Activated T-helper 17 cell treated with anti-CD3 and anti-CD28 coated beads, Interleukin-2, amount 50 U/mL, for 72 hours (primary cell): ENCODE data around the gene TMEM100. TPM values are rescaled to one million over a fixed set of nuclear protein-coding genes. Genes with fewer than 3 reads are reported as not detected.

Experiments
- ATAC-seq: fragments of 150-1000 bp; cut with Tn5 transposase; replicated peaks from 2 replicates; pipeline ENCODE4 v1.10.0; 2021; ENCODE audit warnings: mild to moderate bottlenecking, moderate library complexity
- H3K27ac Mint-ChIP-seq: one replicate; pipeline ENCODE4 v1.8.0; 2022; ENCODE audit warnings: mixed read lengths
- H3K27me3 Mint-ChIP-seq: one replicate; pipeline ENCODE4 v1.8.0; 2022; ENCODE audit warnings: mixed read lengths
- H3K36me3 Mint-ChIP-seq: one replicate; pipeline ENCODE4 v1.8.0; 2022; ENCODE audit warnings: low read depth, mild to moderate bottlenecking, mixed read lengths
- H3K4me1 Mint-ChIP-seq: one replicate; pipeline ENCODE4 v1.8.0; 2022; ENCODE audit warnings: mixed read lengths
- H3K4me3 Mint-ChIP-seq: one replicate; pipeline ENCODE4 v1.8.0; 2022; ENCODE audit warnings: mild to moderate bottlenecking, mixed read lengths
- H3K9me3 Mint-ChIP-seq: one replicate; pipeline ENCODE4 v1.8.0; 2022; ENCODE audit warnings: mixed read lengths
- total RNA-seq, 2 donors: library from RNA; stranded (reverse); gene quantifications; one replicate each; pipeline ENCODE4 v1.2.3, GENCODE V29; 2022

TMEM100 gene
- total RNA-seq, 2 donors from 2014 or later = not detected

DNA sequence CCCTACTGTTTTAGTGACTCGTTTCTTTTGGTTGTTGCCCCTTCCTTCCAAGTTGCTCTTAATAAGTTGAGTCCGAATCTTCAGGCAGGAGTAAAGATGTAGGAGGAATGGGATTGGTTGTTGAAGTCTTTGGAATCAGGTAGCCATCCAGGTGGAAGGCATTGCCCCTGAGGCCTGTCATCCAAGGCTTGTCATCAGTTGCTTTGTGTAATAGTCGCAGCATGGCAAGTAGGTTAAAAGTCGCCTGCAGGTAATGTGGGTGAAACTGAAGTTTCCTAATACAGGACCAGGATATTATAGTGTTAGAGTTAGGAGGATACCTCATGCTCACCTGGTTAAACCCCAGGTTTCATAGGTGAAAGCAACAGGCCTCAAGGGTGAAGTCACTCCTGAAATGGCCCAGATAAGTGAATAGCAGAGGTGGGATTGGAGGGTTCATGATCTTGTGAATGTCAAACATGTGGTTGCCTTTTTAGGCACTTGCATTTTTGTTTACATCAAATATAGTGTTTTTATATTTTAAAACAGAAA lies 29.1 kb upstream of the TMEM100 start:
- no peaks in the 10 kb centered on the region for H3K9me3 Mint-ChIP-seq
- peaks cover 13% of the 10 kb centered on the region for H3K27me3 Mint-ChIP-seq
- H3K27ac Mint-ChIP-seq = peak overlapping the region; percentile 83
- no peaks in the 10 kb centered on the region for H3K36me3 Mint-ChIP-seq
- H3K4me1 Mint-ChIP-seq = peaks cover 11% of the 10 kb centered on the region
- no peak for ATAC-seq
- peak overlapping the region; percentile 84 for H3K4me3 Mint-ChIP-seq

DNA sequence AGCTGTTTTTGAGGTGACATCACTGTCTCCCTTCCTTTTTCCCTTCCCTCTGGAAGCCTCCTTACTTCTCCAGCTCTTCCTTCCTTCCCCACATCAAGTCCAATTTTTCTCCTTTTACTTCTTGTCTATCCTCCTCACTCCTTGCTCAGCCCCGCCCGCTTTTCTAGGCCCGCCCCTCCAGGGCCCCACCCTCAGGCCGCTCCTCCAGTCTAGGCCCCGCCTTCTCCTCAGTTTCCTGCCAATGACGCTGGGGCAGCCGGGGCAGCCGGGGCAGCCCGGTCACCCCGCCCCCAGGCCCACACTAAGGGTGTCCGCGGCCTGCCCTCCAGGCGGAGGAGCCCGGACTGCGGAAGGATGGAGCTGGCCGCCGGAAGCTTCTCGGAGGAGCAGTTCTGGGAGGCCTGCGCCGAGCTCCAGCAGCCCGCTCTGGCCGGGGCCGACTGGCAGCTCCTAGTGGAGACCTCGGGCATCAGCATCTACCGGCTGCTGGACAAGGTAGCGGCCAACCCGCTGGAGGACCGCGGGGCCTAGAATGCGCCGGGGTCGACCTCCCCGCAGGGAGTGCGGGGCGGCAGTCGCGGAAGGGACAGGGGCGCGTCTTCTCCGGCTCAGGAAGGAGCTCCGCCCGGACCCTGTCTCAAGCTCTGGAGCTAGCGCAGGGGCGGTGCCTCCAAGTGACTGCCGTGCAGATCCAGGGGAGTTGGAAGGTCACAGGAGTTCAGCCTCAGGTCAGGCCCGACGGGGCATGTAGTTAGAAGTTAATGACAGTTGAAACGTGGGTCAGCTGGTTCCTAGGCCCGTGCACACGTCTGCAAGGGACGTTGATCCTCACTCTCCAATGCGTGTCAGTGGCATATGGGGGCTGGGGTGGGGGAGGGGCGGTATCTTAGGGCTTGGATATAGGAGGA lies 28.3 kb upstream of the TMEM100 start, which contains the start of gene PCTP:
TSS of gene PCTP (plus strand) at position 302 of the 908 bp plus-strand sequence. CDS start at position 355, 53 bp downstream.
- Mint-ChIP-seq H3K36me3 (no peaks in the 10 kb centered on the region), H3K4me3 (peak within 1 kb of the TSS; percentile 84), H3K27me3 (peaks cover 17% of the 10 kb centered on the region), H3K9me3 (no peaks in the 10 kb centered on the region), H3K4me1 (peaks cover 11% of the 10 kb centered on the region), H3K27ac (peak within 1 kb of the TSS; percentile 83)
- peak; percentile 100 for ATAC-seq

- H3K4me1 Mint-ChIP-seq = peaks cover 11% of the 10 kb centered on the region
- H3K4me3 Mint-ChIP-seq = peak overlapping the region; percentile 84
- H3K9me3 Mint-ChIP-seq = no peaks in the 10 kb centered on the region
- H3K27ac Mint-ChIP-seq = peak overlapping the region; percentile 83
- no peaks in the 10 kb centered on the region for H3K36me3 Mint-ChIP-seq
- peaks cover 24% of the 10 kb centered on the region for H3K27me3 Mint-ChIP-seq
- ATAC-seq = no peak
Observed at GRCh38 chr17:55749985-55750384, 27.3 kb upstream of the TMEM100 start.

DNA sequence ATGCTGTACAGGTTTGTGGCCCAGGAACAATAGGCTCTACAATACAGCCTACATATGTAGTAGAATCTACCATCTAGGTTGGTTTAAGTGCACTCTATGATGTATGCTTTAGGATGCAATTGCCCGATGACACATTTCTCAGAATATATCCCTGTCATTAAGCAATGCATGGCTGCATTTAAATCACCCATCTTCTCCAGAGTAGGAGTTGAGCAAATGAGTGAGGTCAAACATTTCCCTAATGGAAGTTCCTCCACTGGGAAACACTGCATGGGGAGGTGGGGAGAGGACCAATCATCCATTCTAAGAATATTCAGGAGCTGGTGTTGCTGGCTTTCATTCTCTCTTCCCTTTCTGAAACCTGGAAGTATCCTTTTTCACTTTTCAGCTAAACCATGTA lies 26.2 kb upstream of the TMEM100 start:
- Mint-ChIP-seq H3K27me3 (peaks cover 24% of the 10 kb centered on the region), H3K36me3 (no peaks in the 10 kb centered on the region), H3K4me3 (no peak overlapping the region), H3K9me3 (no peaks in the 10 kb centered on the region), H3K27ac (no peak overlapping the region), H3K4me1 (peaks cover 11% of the 10 kb centered on the region)
- no peak for ATAC-seq

DNA sequence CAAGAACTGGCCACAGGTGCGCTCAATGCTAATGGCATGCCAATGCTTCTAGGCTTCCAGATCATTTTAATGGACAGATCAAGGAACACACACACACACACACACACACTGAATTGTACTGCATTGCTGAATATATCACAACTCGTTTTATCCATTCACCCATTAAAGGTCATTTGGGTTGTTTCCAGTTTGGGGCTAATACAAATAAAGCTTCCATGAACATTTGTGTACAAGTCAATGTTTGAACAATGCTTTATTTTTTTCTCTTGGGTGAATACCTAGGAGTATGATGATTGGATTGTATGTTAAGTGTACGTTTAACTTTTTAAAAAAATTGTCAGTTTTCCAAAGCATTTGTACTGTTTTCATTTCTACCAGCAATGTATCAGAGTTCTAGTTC lies 24.5 kb upstream of the TMEM100 start:
- Mint-ChIP-seq H3K9me3 (no peaks in the 10 kb centered on the region), H3K4me1 (peaks cover 7% of the 10 kb centered on the region), H3K4me3 (no peak overlapping the region), H3K36me3 (no peaks in the 10 kb centered on the region), H3K27me3 (peaks cover 24% of the 10 kb centered on the region), H3K27ac (no peak overlapping the region)
- ATAC-seq = no peak

- H3K4me1 Mint-ChIP-seq = peaks cover 3% of the 10 kb centered on the region
- no peak for ATAC-seq
- H3K27ac Mint-ChIP-seq = no peak overlapping the region
- no peaks in the 10 kb centered on the region for H3K36me3 Mint-ChIP-seq
- H3K4me3 Mint-ChIP-seq = no peak overlapping the region
- H3K9me3 Mint-ChIP-seq = no peaks in the 10 kb centered on the region
- H3K27me3 Mint-ChIP-seq = peaks cover 24% of the 10 kb centered on the region
Observed at GRCh38 chr17:55746466-55746865, 23.8 kb upstream of the TMEM100 start.

GRCh38 chr17:55745258-55745657 lies 22.6 kb upstream of the TMEM100 start:
- no peak for ATAC-seq
- no peak overlapping the region for H3K27ac Mint-ChIP-seq
- H3K4me3 Mint-ChIP-seq = no peak overlapping the region
- no peaks in the 10 kb centered on the region for H3K36me3 Mint-ChIP-seq
- peaks cover 24% of the 10 kb centered on the region for H3K27me3 Mint-ChIP-seq
- no peaks in the 10 kb centered on the region for H3K4me1 Mint-ChIP-seq
- no peaks in the 10 kb centered on the region for H3K9me3 Mint-ChIP-seq

GRCh38 chr17:55743103-55743679 lies 20.5 kb upstream of the TMEM100 start:
- Mint-ChIP-seq H3K4me3 (no peak overlapping the region), H3K27me3 (peaks cover 22% of the 10 kb centered on the region), H3K36me3 (no peaks in the 10 kb centered on the region), H3K9me3 (no peaks in the 10 kb centered on the region), H3K27ac (no peak overlapping the region), H3K4me1 (no peaks in the 10 kb centered on the region)
- no peak for ATAC-seq

DNA sequence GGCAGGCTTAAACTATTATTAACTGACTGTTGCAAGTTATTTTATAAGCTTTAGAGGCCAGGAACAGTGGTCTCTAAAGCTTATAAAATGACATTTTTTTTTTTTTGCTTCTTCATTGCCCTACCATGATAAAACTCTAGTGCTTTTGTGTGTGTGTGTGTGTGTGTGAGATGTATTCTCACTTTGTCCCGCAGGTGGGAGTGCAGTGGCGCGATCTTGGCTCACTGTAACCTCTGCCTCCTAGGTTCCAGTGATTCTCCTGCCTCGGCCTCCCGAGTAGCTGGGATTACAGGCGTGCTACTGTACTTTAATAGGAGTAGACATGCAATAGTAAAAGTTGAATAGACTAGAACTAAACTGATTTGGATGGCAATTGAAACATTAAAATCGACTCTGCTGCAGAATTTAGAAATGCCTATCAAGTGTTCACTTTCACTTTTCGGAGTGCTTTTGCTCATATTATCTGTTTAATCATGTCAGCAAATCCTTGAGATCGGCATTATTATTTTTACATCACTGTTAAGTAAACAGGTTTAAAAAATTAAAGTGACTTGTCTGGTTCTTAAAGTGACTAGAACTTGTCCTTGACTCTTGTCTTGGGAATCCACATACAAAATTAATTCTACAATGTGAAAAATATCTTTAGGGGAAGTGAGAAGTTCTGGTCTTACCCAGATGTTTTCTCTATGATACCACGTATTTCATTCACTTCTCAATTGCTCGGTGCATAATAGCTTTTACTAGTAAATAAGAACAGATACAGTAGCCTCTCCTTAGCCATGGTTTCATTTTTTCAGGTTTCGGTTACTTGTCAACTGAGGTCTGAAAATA lies 19.8 kb upstream of the TMEM100 start:
- Mint-ChIP-seq H3K27me3 (peaks cover 20% of the 10 kb centered on the region), H3K4me1 (no peaks in the 10 kb centered on the region), H3K4me3 (no peak overlapping the region), H3K36me3 (no peaks in the 10 kb centered on the region), H3K27ac (no peak overlapping the region), H3K9me3 (no peaks in the 10 kb centered on the region)
- no peak for ATAC-seq

DNA sequence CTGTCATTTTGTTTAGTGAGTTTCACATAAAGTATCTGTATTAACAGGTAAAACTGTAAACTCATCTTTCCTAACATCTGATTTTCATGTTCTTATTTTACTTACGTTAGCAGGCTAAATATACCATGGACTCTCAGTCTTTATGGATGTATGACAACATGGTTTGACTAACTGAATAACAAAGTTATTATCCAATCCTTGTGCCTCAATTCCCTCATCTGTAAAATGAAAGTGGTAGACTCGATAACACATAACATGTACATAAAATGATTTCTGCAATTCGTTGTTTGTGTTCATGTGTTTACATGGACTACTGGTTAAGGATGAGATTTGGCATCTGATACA lies 18.7 kb upstream of the TMEM100 start:
- Mint-ChIP-seq H3K27me3 (peaks cover 16% of the 10 kb centered on the region), H3K9me3 (no peaks in the 10 kb centered on the region), H3K36me3 (no peaks in the 10 kb centered on the region), H3K27ac (no peak overlapping the region), H3K4me1 (no peaks in the 10 kb centered on the region), H3K4me3 (no peak overlapping the region)
- ATAC-seq = no peak

- no peaks in the 10 kb centered on the region for H3K36me3 Mint-ChIP-seq
- ATAC-seq = no peak
- peaks cover 11% of the 10 kb centered on the region for H3K27me3 Mint-ChIP-seq
Observed at GRCh38 chr17:55740511-55741355, 18.1 kb upstream of the TMEM100 start.

DNA sequence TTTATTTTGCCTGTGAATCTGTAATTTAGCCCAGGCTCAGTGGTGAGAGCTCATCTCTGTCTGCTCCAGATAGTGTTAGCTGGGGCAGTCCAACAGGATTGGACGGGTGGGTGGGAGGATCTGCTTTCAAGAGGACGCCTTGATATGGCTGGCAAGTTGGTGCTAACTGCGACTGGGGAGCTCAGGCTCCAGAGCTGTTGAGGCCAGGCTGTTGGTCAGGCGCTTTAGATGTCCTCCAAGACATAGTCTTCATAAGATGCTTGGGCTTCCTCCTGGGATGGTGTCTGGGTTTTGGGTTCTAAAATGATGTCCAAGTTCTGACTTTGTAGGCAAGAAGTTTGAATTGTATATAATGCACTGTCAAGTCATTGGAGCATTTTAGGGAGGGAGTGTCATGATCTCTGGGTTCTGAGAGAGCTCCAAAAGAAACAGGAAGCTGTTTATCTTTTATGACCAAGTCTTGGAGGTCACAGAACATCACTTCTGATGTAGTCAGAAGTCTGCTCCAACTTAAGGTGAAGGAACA lies 15.4 kb upstream of the TMEM100 start:
- Mint-ChIP-seq H3K4me3 (no peak overlapping the region), H3K36me3 (no peaks in the 10 kb centered on the region), H3K4me1 (peaks cover 19% of the 10 kb centered on the region), H3K27me3 (peaks cover 6% of the 10 kb centered on the region), H3K9me3 (no peaks in the 10 kb centered on the region), H3K27ac (no peak overlapping the region)
- no peak for ATAC-seq

More at GRCh38 chr17:55740511-55741355, 18.1 kb upstream of the TMEM100 start:
- Mint-ChIP-seq H3K9me3 (no peaks in the 10 kb centered on the region), H3K27ac (no peak overlapping the region), H3K4me1 (no peaks in the 10 kb centered on the region), H3K4me3 (no peak overlapping the region)

DNA sequence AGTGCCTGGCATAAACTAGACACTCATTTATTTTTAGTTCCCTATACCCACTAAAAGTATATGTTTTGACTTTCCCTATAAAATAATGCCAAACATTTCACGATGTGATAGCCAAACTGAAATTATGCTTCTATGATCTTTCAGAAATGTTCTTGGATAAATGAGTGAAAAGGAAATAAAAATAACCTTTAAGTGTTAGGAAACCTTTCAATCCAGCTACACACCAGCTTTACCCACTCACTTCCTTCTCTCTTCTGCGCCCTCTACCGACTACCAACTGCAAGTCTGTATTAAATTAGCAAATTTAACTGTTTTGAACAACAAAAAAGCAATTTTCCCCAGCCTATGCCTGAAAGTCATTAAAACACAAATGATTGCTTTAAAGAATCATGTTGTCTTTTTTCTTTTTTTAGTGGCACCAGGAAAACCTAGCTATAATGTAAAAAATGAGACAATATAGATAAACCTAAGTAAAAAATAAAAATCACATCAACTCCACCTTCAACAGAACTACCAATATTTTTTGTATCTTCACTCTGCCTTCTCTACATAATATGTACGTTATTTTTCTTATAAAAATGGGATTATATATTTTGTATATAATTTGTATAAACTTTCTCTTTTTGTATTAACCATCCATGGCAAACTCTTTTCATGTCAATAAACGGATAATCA lies 13.2 kb upstream of the TMEM100 start:
- Mint-ChIP-seq H3K9me3 (no peaks in the 10 kb centered on the region), H3K36me3 (no peaks in the 10 kb centered on the region)

More for the DNA sequence above, 13.2 kb upstream of the TMEM100 start:
- ATAC-seq = peak; percentile 25
- H3K4me1 Mint-ChIP-seq = peaks cover 19% of the 10 kb centered on the region
- no peak overlapping the region for H3K27ac Mint-ChIP-seq
- peak overlapping the region; percentile 71 for H3K4me3 Mint-ChIP-seq
- peaks cover 20% of the 10 kb centered on the region for H3K27me3 Mint-ChIP-seq
